HepG2 (cell line): ENCODE measurements around the gene KRTAP1-5.

Experiments used
- ELK4 ChIP-seq: sonication (generic); formaldehyde crosslinking; IDR thresholded peaks from 2 replicates; pipeline ENCODE4 v1.9.0; 2021; ENCODE audit warnings: missing genetic modification reagents, borderline replicate concordance
- HIVEP1 ChIP-seq: sonication (generic); formaldehyde crosslinking; IDR thresholded peaks from 2 replicates; pipeline ENCODE4 v1.4.0; 2020; ENCODE audit warnings: mild to moderate bottlenecking, missing genetic modification reagents
- POLR2A ChIP-seq, 2 experiments: IDR thresholded peaks; 2 replicates each; pipeline ENCODE4 v1.6.1; 2011; ENCODE audit warnings: low read depth in 2 of 2, low read length in 2 of 2, mild to moderate bottlenecking in 1 of 2, moderate library complexity in 1 of 2; ENCODE audit not compliant: insufficient read depth in 1 of 2
- SMC3 ChIP-seq: IDR thresholded peaks from 2 replicates; pipeline ENCODE4 v1.6.1; 2011; ENCODE audit warnings: low read length, improper control_type of control experiment
- ZNF496 ChIP-seq: sonication (generic); formaldehyde crosslinking; IDR thresholded peaks from 2 replicates; pipeline ENCODE4 v1.8.1; 2023; ENCODE audit warnings: mild to moderate bottlenecking, moderate library complexity, missing genetic modification reagents; ENCODE audit not compliant: insufficient replicate concordance
- ZNF609 ChIP-seq: sonication (generic); formaldehyde crosslinking; IDR thresholded peaks from 2 replicates; pipeline ENCODE4 v1.4.0; 2020; ENCODE audit warnings: mild to moderate bottlenecking, missing genetic modification reagents, borderline replicate concordance
- TF ChIP-seq, protein P1 (sequence below): sonication (generic); formaldehyde crosslinking; IDR thresholded peaks from 2 replicates; pipeline ENCODE4 v1.8.1; 2023; ENCODE audit warnings: missing genetic modification reagents, inconsistent platforms, borderline replicate concordance

DNA sequence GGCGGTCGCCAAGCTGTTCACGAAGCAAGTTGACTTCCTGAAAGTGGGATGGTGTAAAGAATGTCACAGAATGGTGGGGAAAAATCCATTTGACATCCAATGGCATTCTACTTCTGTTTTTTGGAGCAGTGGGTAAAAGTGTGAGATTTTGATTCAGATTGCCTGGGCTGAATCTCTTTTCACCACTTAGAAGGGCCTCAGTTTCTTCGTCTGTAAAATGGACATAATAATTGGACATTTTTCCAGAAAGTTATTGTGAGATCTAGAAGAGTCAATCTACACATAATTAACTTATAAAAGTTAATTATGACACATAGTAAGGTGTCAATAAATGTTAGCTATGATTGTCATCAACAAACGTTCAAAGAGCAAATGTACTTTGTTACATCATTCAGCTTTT is 45.9 kb downstream of the KRTAP1-5 start:
- TF ChIP-seq, protein P1, sequence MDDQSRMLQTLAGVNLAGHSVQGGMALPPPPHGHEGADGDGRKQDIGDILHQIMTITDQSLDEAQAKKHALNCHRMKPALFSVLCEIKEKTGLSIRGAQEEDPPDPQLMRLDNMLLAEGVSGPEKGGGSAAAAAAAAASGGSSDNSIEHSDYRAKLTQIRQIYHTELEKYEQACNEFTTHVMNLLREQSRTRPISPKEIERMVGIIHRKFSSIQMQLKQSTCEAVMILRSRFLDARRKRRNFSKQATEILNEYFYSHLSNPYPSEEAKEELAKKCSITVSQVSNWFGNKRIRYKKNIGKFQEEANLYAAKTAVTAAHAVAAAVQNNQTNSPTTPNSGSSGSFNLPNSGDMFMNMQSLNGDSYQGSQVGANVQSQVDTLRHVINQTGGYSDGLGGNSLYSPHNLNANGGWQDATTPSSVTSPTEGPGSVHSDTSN (CRISPR knock-in tag): no peak
- TF ChIP-seq ZNF609 (CRISPR knock-in tag): no peak
- no peak for TF ChIP-seq POLR2A (IDR thresholded peaks at IDR 0.05; ENCODE audit: insufficient read depth in 1 of 2, low read depth in 2 of 2, low read length in 2 of 2)
- TF ChIP-seq HIVEP1 (CRISPR knock-in tag): no peak
- no peak for TF ChIP-seq ZNF496 (CRISPR knock-in tag)
- no peak for TF ChIP-seq ELK4 (CRISPR knock-in tag)
- TF ChIP-seq SMC3: no peak
